Heart right ventricle (tissue), 16 donors: ENCODE data around the gene DNAJC15. TPM values are rescaled to one million over a fixed set of nuclear protein-coding genes. Genes with fewer than 3 reads are reported as not detected.

Experiments used
- ATAC-seq, 8 donors: fragments of 200-7000 bp; cut with Tn5 transposase; one replicate each; pipeline ENCODE4 v1.9.1; 2020; ENCODE audit warnings: mild to moderate bottlenecking in 8 of 8, moderate library complexity in 8 of 8, moderate number of reproducible peaks in 1 of 8
- DNase-seq, 2 donors: peaks; one replicate each; pipeline ENCODE4 v3.0.0-alpha.2; 2020
- H3K27ac ChIP-seq, 10 donors: fragments of 200-600 bp; sonication (generic) in 2 of 10; one replicate each; pipeline versions ENCODE4 v1.5.0 to v1.8.0; 2020 to 2022; ENCODE audit warnings: mild to moderate bottlenecking in 3 of 10
- H3K27me3 ChIP-seq, 7 donors: fragments of 200-600 bp; one replicate each; pipeline ENCODE4 v1.8.0; 2021 to 2022; ENCODE audit warnings: mild to moderate bottlenecking in 2 of 7
- H3K36me3 ChIP-seq, 9 donors: fragments of 200-600 bp; sonication (generic) in 1 of 9; one replicate each; pipeline versions ENCODE4 v1.5.0 to v1.8.0; 2020 to 2022; ENCODE audit warnings: mild to moderate bottlenecking in 2 of 9
- H3K4me1 ChIP-seq, 9 donors: fragments of 200-600 bp; sonication (generic) in 1 of 9; one replicate each; pipeline versions ENCODE4 v1.5.0 to v1.8.0; 2020 to 2022; ENCODE audit warnings: mild to moderate bottlenecking in 4 of 9
- H3K4me3 ChIP-seq, 10 donors: fragments of 200-600 bp; sonication (generic) in 2 of 10; one replicate each; pipeline versions ENCODE4 v1.5.0 to v1.8.0; 2020 to 2022; ENCODE audit warnings: mild to moderate bottlenecking in 7 of 10, moderate library complexity in 2 of 10
- H3K9me3 ChIP-seq, 11 donors: fragments of 200-600 bp in 10 of 11; sonication (generic) in 2 of 11; one replicate each; pipeline versions ENCODE4 v1.5.0 to v1.8.0; 2013 to 2022; ENCODE audit warnings: mild to moderate bottlenecking in 2 of 11, control low read depth in 1 of 11, moderate library complexity in 1 of 11
- WGBS, 2 donors: extraction: QIAGEN DNeasy Blood & Tissue Kit; methylation state at CpG; one replicate each; pipeline ENCODE4 v1.1.7; 2013; ENCODE audit warnings: inconsistent platforms in 1 of 2; 5-methylcytosine and 5-hydroxymethylcytosine counted together
- intact Hi-C, 10 donors: fragments of 100-400 bp; cut with DNase I; formaldehyde crosslinking; loops; one replicate each; pipeline versions ENCODE4 v1.11.1 to v1.14.2; 2022
- polyA plus RNA-seq, 2 donors: library from polyadenylated mRNA; stranded (reverse); fragments of 200-250 nt; gene quantifications; one replicate each; pipeline ENCODE4 v1.2.3, GENCODE V29; 2013
- total RNA-seq, 10 donors: library from RNA; stranded (reverse); fragmentation: NEBNext Ultra II Directional in 3 of 10; extraction: Animal tissue kit (Norgen Biotek cat#: 25700) in 3 of 10; gene quantifications; one replicate each; pipeline versions ENCODE4 v1.2.1 to v1.2.4, GENCODE V29; 2021 to 2023
- TF ChIP-seq, protein P1 (sequence below), 9 donors: fragments of 200-600 bp; sonication (generic) in 2 of 9; IDR thresholded peaks; one replicate each; pipeline versions ENCODE4 v1.5.0 to v1.8.0; 2021 to 2022; ENCODE audit warnings: antibody characterized with exemption in 9 of 9, mild to moderate bottlenecking in 5 of 9, moderate library complexity in 1 of 9
- donor health status: Arrhythmogenic right ventricular cardiomyopathy.
- donor health status: ischemic (EF 13 %, LVEDD 7.1; RV severe dilation, severe dysfunction).
- donor health status: healthy with polysubstance abuse.
- donor health status: DM: no; HTN: yes; CAD: no.
- donor health status: DM: no; HTN: no; CAD: no.
- donor health status: ischemic (EF 25% LVEDD 6.9; RV normal size, moderate dysfunction).
- donor health status: ischemic (EF 25% LVEDD 5.7; RV mildly dilated, moderate dysfunction).
- donor health status: healthy.
- donor health status: DM: yes; HTN: yes; CAD: no.
- donor health status: Ischemic cardiomyopathy.
- donor health status: ischemic (EF 35%, LVEDD 5.7; RV mildly dilated, moderate dysfunction).
- donor health status: nonischemic (EF 11% LVEDD 7.7; RV severe dilation, severe dysfunction).
- donor health status: DM: yes; HTN: yes; CAD: no.
- donor health status: PGD.
- donor health status: ischemic (EF 29% LVEDD 5.4; RV normal size, mild dysfunction).
- donor health status: nonischemic (EF 23%, LVEDD 6.1; RV moderate dilation, normal function).

DNAJC15 gene
- total and polyA plus RNA-seq, 12 donors, result 14.4 to 36.7 (median 28.1) TPM

DNA sequence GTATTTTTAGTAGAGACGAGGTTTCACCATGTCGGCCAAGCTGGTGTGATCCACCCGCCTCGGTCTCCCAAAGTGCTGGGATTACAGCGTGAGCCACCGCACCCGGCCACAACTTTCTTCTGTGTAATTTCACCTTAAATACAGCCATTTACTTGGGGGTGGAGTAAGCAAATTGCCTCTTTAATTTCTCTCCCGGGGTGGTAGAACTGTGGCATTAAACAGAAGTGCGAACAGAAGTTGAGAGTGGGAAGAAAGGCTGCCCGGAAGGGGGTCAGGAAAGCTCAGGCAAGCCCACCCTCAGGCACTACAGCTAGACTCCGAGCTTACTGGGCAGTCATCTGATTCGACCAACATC is 475 bp upstream of the DNAJC15 start:
- Histone ChIP-seq H3K27ac (peak overlapping the region; percentile 53 to 95 (median 90)), H3K4me3 (peak overlapping the region; percentile 57 to 78 (median 70)), H3K36me3 (peaks cover 0 to 11% (median 0%) of the 10 kb centered on the region in 9 donors), H3K9me3 (no peaks in the 10 kb centered on the region), H3K4me1 (peaks cover 0 to 38% (median 19%) of the 10 kb centered on the region in 9 donors), H3K27me3 (no peaks in the 10 kb centered on the region)
- intact Hi-C loops, result loop anchor here in 2 of 10 donors (2.0 to 10.0 kb wide), 3 partner anchors 30 to 62 kb away; partner anchors contain the start of gene EPSTI1 (in 1 of the 2)
- ATAC-seq (peak in 3 of 8 donors; percentile 1 to 6 (median 6)), DNase-seq (no peak)
- TF ChIP-seq, protein P1, sequence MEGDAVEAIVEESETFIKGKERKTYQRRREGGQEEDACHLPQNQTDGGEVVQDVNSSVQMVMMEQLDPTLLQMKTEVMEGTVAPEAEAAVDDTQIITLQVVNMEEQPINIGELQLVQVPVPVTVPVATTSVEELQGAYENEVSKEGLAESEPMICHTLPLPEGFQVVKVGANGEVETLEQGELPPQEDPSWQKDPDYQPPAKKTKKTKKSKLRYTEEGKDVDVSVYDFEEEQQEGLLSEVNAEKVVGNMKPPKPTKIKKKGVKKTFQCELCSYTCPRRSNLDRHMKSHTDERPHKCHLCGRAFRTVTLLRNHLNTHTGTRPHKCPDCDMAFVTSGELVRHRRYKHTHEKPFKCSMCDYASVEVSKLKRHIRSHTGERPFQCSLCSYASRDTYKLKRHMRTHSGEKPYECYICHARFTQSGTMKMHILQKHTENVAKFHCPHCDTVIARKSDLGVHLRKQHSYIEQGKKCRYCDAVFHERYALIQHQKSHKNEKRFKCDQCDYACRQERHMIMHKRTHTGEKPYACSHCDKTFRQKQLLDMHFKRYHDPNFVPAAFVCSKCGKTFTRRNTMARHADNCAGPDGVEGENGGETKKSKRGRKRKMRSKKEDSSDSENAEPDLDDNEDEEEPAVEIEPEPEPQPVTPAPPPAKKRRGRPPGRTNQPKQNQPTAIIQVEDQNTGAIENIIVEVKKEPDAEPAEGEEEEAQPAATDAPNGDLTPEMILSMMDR (IDR thresholded peaks at IDR 0.05), result no peak
- 48 to 55% methylated on average over 12 of the region's 12 CpGs for WGBS, 2 donors

DNA sequence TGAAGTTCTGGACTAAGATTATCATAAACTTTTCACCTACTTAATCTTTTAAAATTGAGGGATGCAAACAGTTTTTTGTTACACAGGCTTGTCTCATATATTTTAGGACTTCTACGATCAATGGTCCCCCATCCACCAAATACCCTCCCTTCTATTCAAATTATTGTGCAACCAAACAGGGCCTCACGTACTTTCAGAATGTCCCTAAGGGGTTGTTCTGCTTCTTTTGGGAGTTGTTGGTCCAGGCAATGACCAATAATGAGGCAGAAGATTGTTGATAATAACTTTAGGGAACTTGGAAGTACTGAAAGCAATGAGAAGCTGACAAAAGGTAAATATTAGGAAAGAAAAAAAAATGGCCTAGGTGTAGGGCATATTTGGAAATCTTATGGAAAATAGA is 2.9 kb downstream of the DNAJC15 start:
- Histone ChIP-seq H3K4me3 (no peak overlapping the region), H3K27me3 (no peaks in the 10 kb centered on the region), H3K27ac (no peak overlapping the region), H3K4me1 (peaks cover 0 to 63% (median 32%) of the 10 kb centered on the region in 9 donors), H3K9me3 (no peaks in the 10 kb centered on the region), H3K36me3 (peaks cover 0 to 18% (median 0%) of the 10 kb centered on the region in 9 donors)
- DNase-seq (no peak), ATAC-seq (no peak)
- TF ChIP-seq, protein P1 (IDR thresholded peaks at IDR 0.05), result no peak
- 41 to 48% methylated on average over 2 of the region's 2 CpGs for WGBS, 2 donors
- intact Hi-C loops, result loop anchor here in 1 of 10 donors (10.0 kb wide), 1 partner anchor 59 kb away; no protein-coding TSS in a partner anchor

DNA sequence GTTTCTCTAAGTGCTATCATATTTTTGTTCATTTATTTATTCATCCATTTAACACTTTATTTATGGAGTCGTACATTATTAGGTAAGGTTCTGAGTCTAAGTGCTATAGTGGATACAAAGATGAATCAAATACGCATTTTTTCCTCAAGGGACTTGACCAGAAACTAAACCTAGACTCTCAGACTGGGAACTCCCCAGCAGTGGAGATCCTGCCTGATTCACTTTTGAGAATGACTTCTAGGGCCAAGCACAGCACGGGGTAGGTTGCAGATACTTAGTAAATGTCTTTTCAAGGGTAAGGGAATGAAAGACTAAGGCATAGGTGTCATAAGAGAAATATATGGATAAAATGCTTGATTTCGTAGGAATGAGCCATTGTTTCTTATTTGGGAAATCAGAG is 7.2 kb downstream of the DNAJC15 start:
- ATAC-seq (no peak), DNase-seq (no peak)
- H3K4me1 ChIP-seq, result peaks cover 0 to 55% (median 23%) of the 10 kb centered on the region in 9 donors
- H3K4me3 ChIP-seq, result no peak overlapping the region
- 86 to 90% methylated on average over 4 of the region's 4 CpGs for WGBS, 2 donors
- H3K27ac ChIP-seq, result no peak overlapping the region
- H3K9me3 ChIP-seq, result peaks cover 0 to 7% (median 0%) of the 10 kb centered on the region in 11 donors
- intact Hi-C loops, result no loop called here
- TF ChIP-seq, protein P1 (IDR thresholded peaks at IDR 0.05), result no peak
- H3K27me3 ChIP-seq, result no peaks in the 10 kb centered on the region
- H3K36me3 ChIP-seq, result peaks cover 0 to 31% (median 0%) of the 10 kb centered on the region in 9 donors

DNA sequence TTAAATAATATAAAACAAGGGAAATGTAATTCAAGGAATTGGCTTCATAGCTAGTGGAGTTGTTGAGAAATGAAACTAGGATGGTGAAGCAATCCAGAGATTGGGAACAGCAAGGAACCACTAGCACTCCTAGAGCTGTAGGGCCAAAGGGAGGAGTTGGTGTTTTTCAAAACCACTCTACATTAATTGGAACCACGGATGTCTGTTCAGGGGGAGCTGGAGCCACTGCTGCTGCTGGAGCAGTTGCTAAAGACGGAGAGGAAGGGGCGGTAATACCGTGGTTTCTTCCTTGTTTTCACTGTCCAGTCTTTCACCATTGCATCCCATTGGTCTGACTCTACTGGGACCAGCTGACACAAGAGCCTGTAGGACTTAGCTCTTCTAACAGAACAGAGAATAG is 8.5 kb downstream of the DNAJC15 start:
- Histone ChIP-seq H3K4me3 (no peak overlapping the region), H3K27ac (peak overlapping the region in 1 of 10 donors; percentile 18), H3K9me3 (peaks cover 0 to 7% (median 0%) of the 10 kb centered on the region in 11 donors), H3K27me3 (no peaks in the 10 kb centered on the region), H3K36me3 (peaks cover 0 to 30% (median 0%) of the 10 kb centered on the region in 9 donors), H3K4me1 (peaks cover 2 to 55% (median 28%) of the 10 kb centered on the region in 9 donors)
- no peak for ATAC-seq
- no peak for DNase-seq
- intact Hi-C loops, result no loop called here
- WGBS, 2 donors, result 84 to 89% methylated on average over 4 of the region's 4 CpGs
- TF ChIP-seq, protein P1 (IDR thresholded peaks at IDR 0.05), result no peak
